KBM-7 (cell line): Measurements from ENCODE around the gene AFF3.

Experiments used
- DNase-seq: peaks from one replicate; pipeline ENCODE4 v3.0.0-alpha.2; 2015
- in situ Hi-C: fragments of 300-500 bp; cut with MboI; formaldehyde crosslinking; loops from 2 replicates; pipeline ENCODE4 v1.14.3; 2020; ENCODE audit warnings: low sequenced_read_pairs, low pct_unique_long_range_greater_than_20kb, mixed read lengths

Gene AFF3

GRCh38 chr2:99623613-99624012 is 518.8 kb downstream of the AFF3 start:
- in situ Hi-C loops = no loop called here
- no peak for DNase-seq

DNA sequence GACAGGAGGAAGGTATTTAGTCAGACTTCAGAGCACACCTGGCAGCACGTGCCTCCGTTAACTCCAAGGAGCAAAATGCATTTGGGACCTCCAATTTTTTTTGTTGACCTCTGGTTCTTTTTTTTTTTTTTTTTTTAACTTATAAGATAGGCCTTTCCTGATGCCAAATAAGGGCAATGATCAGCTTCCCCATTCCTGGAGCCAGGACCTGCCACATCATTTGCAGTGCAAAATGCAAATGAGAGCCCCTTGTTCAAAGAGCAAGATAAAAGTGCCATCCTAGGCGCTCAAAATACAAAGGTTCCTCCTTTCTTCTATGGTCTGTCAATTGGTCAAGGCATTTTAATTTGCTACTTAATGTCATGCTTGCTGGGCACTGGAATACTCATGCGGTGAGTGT is 519.4 kb downstream of the AFF3 start:
- in situ Hi-C loops = no loop called here
- no peak for DNase-seq

DNA sequence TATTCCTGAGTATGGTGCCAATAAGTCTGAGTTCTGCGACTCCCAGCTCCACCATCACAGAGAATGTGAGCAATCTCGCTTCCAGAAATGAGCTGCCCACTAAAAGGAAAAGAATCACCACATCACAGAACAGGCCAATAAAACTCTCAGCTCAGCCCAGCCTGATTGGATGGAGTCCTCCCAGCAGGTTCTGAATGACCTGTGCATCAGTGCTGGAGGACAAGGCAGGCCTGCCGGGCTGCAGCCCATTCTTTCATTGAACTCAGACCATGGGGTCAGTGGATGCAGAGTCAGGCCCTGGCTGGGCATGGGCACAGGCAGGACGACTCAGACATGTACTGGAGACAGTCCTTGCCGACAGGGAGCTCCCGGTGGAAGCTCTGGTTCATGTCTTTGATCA is 519.9 kb downstream of the AFF3 start:
- in situ Hi-C loops = no loop called here
- DNase-seq = no peak

- no peak for DNase-seq
- in situ Hi-C loops = no loop called here
Measured at GRCh38 chr2:99621774-99622173, 520.6 kb downstream of the AFF3 start.

DNA sequence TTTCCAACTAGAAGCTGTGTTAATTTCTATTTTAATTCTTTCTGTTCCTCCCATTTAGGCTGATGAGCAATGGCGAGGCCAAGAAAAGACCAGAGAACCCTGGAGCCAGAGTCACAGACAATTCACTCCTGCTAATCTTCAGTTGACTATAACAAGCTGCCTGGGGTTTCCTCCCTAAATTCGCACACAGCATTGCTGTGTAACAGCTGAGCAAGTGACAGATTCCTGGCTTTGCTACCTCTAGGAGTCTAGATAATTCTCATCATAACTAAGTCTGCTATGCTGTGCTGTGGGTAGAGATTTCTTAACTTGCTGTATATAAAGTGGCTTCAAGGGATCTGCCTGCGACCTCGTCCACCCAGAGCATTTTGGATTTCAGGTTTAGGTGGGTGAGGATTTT is 521.3 kb downstream of the AFF3 start:
- DNase-seq = no peak
- in situ Hi-C loops = no loop called here

- no peak for DNase-seq
- in situ Hi-C loops = no loop called here
Measured at GRCh38 chr2:99619151-99619550, 523.2 kb downstream of the AFF3 start.

- no peak for DNase-seq
- in situ Hi-C loops = no loop called here
Measured at GRCh38 chr2:99618579-99619097, 523.8 kb downstream of the AFF3 start.

DNA sequence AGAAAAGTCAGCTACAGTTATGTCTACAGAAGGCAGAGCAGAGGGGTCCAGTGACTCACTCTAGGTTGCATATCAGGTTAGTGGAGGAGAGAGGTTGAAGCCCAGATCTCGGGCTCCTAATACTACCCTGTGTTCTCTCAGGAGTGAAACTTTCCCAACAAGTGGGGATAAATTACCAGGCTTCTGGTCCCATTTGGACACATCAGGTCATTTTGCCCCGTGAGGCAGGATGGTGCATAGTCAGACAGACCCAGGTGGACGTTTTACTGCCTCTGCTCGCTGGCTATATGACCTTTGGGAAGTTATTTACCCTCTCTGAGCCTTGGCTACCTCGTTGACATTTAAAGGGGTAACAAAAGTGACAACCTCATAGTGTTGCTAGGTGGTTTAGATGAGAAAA is 524.6 kb downstream of the AFF3 start:
- in situ Hi-C loops = no loop called here

DNA sequence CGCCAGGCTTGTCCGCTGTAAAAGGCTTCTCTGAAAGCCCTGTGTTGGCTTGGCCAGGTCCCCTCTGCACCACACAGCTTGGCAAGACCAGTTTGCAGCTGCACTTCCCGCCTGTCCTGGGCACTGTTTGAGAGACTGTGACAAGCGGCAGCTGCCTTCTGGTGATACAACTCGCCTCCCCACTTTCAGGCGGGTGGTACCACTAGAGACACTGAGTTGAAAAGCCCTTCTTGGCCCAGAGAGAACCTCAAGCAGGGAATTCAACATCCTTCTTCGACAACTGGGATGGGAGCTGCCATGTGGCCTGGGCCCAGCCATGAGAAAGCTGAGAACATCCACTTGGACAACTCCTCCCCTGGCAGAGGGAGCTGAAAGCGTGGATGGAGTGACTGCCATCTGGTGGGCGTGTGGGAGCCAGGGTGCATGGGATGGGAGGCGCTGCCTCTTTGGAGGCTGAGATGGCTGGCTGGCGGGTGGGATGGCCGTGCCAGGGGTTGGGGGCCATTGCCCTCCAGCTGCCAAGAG is 527.1 kb downstream of the AFF3 start:
- DNase-seq = peak; percentile 2
- in situ Hi-C loops = no loop called here

More for the DNA sequence above, 524.6 kb downstream of the AFF3 start:
- DNase-seq = no peak

GRCh38 chr2:99613980-99614379 is 528.4 kb downstream of the AFF3 start:
- in situ Hi-C loops = no loop called here
- no peak for DNase-seq

- in situ Hi-C loops = no loop called here
- DNase-seq = no peak
Measured at GRCh38 chr2:99611786-99612185, 530.6 kb downstream of the AFF3 start.

DNA sequence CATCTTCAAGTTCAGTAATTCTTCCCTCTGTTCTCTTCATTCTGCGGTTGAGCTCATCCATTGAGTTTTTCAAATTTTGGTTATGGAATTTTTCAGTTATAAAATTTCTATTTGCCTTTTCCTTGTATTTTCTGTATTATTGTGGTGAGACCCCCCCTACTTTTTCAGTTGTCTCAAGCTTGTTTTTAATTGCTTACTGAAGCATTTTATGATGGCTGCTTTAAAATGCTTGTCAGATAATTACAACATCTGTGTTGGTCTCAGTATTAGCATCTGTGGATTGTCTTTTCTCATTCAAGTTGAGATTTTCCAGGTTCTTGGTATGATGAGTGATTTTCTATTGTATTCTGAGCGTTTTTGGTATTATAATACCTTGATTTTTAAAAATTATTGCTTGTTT is 531.4 kb downstream of the AFF3 start:
- no peak for DNase-seq
- in situ Hi-C loops = no loop called here

GRCh38 chr2:99609851-99610381 is 532.5 kb downstream of the AFF3 start:
- DNase-seq = no peak
- in situ Hi-C loops = no loop called here

DNA sequence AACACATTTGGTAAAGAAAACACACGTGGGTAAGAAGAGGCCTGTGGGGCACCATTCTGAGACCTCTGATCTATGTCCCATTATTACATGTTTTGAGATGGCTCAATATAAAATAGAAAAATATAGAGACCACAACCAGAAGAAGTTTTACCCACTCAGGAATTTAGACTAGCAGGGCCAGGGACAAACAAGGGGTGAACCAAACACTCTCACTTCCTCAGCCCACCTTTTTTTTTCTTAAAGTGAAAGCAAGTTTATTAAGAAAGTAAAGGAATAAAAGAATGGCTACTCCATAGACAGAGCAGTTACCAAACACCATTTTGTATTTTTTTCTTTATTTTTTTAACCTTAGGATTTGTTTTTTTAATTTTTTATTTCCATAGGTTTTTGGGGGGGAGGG is 533.5 kb downstream of the AFF3 start:
- in situ Hi-C loops = no loop called here
- no peak for DNase-seq

GRCh38 chr2:99607861-99608491 is 534.4 kb downstream of the AFF3 start:
- in situ Hi-C loops = no loop called here
- DNase-seq = no peak

DNA sequence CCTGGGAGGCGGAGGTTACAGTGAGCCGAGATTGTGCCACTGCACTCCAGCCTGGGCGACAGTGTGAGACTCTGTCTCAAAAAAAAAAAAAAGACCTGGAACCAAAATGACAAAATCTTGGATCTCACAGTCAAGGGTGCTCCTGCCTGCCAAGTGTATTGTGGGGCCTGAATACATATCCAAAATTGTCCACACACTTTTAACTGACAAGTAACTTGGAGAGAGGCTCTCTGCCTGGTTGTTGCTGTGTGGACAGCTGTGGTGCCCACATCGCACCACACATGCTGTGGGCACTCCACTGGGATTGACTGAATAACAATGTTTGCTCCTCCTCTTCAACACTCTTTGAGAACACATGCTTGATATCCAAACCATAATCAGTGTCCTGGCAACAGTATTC is 534.9 kb downstream of the AFF3 start:
- DNase-seq = no peak
- in situ Hi-C loops = no loop called here

DNA sequence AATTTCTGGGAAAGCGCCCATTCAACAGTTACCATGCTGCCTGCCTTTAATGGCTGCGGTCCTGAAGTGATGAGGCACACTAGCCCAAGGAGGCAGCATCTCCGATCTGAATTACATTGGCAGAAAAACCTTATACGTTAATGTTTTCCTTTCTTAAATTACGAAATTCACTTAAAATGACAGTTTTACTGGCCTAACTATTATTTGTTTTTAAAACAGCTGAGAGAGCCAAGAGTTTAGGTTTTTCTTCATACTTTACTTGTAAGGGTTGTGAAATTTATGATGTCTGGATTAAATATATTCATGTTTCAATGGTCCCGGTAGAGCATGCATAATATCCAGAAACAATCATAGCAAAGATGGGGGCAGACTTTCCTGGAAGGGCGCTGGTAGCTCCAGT is 537.4 kb downstream of the AFF3 start:
- in situ Hi-C loops = no loop called here
- no peak for DNase-seq

- DNase-seq = no peak
- in situ Hi-C loops = no loop called here
Measured at GRCh38 chr2:99602476-99602875, 539.9 kb downstream of the AFF3 start.

- in situ Hi-C loops = no loop called here
- DNase-seq = no peak
Measured at GRCh38 chr2:99600981-99601651, 541.3 kb downstream of the AFF3 start.

DNA sequence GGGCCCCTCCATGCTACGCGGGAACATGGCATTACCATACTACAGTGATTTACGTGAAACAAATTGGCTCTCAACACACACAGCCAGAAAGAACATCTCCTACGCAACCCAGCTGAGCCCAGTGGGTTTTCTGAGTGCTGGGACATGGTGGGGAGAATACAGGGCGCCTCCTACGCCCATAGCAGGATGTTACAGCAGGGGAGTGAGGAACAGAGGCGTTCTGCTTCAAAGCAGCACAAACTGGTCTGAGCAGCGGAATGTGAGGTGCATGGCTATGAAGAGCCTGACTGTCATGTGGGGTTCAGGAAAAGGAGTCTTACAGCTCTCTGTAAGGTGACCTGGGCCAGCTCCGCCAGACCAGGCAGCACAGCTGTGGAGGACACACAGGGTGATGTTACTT is 543.9 kb downstream of the AFF3 start:
- in situ Hi-C loops = no loop called here
- DNase-seq = no peak
